HG03520 (cell line): ENCODE data around the gene PHC2.
"Not testable (repeated sequence)": the region's sequence is repeated elsewhere in the genome, so short reads cannot be mapped to it uniquely, and the experiment has no call there.

Experiments
- ATAC-seq: cut with Tn5 transposase; IDR thresholded peaks from one replicate; pipeline ENCODE4 v1.9.1; 2021; ENCODE audit warnings: mild to moderate bottlenecking, moderate library complexity; ENCODE audit not compliant: unreplicated experiment

Gene PHC2

GRCh38 chr1:33296824-33297223 lies 134.1 kb downstream of the PHC2 start:
- no peak for ATAC-seq

DNA sequence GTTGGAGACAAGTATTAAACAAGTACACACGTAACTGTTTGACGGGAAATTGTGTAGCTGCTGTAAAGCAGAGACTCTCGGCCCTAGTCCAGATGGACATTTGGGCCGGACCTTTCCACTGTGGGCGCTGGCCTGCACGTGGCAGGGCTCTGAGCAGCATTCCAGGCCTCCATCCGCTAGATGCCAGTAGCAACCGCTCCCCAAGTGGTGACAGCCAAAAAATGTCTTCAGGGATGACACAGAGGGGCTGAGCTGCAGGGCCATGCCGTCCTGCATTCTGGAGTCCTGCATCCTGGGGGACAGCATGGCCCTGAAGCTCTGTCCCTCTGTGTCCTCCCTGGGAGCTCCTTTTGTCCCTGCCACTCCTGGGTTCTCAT lies 134.8 kb downstream of the PHC2 start:
- no peak for ATAC-seq

DNA sequence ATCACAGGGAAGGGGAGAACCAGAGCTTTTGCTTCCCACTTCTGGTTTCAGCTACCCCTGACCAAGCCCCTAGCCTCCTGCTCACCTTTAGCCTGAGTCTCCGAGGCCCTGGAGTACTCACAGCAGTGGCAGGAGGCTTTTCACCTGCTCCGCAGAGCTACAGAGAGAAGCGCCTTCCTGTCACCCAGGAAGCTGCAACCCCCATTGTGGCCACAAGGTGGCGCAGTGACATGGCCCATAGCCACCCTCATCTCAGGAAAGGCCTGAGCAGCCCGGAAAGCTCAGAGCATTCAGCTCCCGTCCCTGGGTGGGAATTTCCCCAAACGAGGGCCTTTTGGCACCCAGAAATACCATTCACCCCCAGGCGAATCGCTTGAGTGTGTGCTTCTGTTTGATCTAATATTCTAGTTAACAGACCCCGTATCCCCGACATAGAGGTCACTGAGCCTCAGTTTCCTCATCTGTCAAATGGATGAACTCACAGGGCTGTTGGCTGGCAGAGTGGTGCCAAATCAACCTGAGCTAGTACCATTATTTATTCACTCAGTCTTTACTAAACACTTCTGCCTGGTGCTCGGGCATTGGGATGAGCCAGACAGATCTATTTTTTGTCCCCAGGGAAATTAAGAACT lies 135.3 kb downstream of the PHC2 start:
- ATAC-seq, result no peak

DNA sequence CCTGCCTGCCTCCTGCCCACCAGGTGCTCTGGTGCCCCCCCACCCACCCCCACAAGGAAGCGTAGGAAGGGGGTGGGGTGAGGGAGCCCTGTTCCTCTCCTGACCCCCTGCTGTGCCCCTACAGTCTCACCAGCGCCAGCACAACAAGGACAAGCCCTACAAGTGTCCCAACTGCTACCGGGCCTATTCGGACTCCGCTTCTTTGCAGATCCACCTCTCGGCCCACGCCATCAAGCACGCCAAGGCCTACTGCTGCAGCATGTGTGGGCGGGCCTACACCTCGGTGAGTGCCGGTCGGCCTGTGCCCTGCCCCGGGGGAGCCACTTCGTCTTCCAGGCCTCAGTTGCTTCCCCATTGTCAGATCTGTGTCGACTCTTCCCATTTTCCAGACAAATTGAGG lies 135.9 kb downstream of the PHC2 start:
- no peak for ATAC-seq

DNA sequence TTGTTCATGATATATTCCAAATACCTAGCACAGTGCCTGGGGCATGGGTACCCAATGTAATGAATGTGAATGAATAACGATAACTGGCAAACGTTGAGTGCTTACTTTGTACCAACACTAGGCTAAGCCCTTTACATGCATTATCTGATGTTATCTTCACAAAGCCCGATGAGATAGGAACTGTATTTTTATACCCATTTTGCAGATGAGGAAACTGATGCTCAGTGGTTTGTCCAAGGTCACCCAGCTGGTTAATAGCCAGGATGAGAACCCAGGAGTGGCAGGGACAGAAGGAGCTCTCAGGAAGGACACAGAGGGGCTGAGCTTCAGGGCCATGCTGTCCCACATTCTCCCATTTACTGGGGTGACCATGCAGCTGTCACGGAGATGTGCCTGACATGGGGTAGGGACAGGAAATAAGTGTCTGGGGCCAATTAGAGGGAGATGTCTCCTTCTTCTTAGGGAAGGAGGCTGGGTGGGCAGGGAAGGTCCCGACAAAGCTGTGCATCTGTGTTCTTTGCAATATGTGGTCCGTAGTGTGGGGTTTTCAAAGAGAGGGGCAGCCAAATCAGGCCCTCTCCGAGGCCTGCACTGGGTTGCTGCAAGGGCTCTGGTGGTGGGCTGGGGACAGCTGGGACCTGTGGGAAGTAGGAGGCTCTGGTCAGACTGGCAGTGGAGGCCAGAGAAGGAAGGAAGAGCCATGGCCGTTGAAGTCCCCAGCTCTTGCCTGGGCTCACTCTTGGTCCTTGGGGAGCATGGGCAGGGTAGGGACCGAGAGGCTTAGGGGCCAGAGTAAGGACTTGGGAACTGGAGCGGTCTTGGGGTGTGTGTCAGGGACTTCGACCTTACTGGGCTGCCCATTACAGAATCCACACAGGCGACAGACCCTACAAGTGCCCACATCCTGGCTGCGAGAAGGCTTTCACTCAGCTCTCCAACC lies 136.6 kb downstream of the PHC2 start:
- ATAC-seq, result no peak

DNA sequence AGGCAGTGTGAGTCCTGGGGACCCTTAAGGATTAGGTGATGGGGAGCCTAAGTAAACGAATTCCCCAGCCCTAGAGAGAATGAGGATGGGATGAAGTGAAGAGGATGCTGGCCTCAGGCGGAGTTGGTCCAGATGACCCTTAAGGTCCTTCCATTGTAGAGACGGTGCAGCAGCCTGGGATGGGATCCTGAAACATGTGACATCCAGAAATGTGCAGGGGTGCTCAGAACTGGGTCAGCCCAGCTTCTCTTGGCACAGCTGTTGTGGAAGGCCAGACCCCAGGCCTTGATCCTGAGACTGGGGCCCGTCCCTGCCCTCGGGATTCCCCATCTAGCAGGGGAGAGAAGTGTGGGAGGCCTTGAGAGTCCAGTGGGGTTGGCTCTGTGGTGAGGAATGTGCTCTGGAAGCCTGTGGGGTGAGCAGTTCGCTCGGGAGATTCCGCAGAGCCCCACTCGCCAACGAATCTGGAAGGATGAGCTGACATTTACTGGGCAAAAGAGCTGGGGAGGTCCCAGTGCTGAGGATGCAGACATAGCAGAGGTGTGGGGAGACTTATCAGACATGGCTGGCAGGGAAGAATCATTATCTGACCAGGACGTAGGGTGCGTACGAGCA lies 138.1 kb downstream of the PHC2 start:
- no peak for ATAC-seq

- ATAC-seq, result not testable (repeated sequence)
Observed at GRCh38 chr1:33290615-33291014, 140.3 kb downstream of the PHC2 start.

DNA sequence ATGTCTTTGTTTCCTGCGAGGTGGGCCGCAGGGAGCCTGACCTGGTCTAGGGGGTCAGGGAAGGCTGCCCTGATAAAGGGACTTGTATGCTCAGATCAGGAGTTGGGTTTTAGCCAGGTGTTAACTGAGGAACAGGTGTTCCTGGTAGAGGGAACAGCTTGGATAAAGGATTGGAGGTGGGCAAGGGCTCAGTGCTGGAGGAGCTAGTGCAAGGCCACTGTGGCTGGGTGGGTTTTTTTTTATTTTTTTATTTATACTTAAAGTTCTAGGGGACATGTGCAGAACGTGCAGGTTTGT lies 141.1 kb downstream of the PHC2 start:
- no peak for ATAC-seq

DNA sequence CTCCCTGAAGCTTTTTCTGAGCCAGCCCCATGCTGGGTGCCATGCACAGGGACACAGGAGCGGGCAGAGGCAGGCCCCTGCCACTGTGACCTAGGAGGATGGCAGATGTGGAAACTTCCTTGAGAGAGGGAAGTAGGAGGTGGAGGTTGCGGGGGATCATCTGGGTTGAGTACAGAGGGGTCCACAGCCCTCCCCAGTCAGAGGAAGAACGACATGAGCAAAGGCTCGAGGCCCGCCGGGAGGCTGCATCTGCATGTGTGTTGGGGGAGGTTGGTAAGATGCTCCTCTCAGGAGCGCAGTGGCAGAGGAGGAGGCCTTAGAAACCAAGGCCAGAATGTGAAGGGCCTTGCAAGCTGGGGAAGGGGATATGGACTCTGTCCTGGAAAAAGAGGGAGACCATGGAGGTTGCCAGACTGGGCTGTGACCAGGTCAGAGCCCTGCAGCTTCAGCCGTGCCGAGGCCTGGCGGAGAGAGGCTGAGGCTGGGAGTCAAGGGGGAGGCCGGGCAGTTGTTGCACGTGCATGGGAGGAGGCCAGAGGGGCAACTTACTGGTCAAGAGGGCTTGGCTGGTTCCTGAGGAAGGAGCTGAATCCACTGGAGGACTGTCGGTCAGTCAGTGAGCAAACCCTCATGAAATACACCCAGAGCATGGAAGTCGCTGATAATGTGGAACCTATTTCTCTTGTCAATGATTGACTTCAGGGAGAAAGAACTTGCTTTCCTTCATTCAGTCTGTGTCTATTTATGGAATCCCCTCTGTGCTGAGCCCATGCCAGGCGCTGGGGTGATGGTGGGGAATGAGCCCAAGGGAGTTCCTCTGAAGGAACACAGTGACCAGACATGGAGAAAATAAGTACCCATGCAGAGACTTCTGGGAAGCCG lies 141.7 kb downstream of the PHC2 start:
- no peak for ATAC-seq

DNA sequence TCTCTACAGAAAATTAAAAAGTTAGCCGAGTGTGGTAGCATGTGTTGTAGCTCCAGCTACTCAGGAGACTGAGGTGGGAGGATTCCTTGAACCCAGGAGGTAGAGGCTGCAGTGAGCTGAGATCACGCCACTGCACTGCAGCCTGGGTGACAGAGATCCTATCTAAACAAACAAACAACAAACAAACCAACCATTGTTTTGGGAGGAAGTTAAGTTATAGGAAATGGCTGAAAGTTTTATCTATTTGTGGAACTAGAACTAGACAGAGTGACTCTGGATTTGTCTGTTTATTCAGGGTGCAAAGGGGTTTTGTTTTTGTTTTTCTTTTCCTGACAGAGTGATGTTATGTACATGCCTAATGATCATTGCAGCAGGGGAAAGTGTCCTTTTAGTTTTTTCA lies 143.6 kb downstream of the PHC2 start:
- no peak for ATAC-seq

GRCh38 chr1:33286451-33287185 lies 144.3 kb downstream of the PHC2 start:
- no peak for ATAC-seq

DNA sequence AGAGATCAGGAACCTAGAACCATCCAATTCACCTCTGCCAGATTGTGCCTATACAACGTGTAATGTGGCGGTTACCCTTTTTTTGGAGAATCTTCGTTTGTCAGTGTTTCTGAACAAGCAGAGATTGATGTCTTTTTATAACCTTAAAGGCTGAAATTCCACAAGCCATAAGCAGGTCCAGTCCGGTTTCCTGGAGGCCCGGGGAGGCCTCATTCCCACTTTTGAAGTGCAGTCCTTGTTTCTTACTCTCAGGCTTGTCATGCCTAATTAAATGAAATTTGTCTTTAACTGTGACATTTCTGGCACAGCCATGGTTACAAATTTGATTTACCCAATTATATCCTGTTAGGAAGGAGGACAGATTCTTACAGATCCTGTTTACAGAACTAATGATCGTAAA lies 146.8 kb downstream of the PHC2 start:
- ATAC-seq, result no peak

DNA sequence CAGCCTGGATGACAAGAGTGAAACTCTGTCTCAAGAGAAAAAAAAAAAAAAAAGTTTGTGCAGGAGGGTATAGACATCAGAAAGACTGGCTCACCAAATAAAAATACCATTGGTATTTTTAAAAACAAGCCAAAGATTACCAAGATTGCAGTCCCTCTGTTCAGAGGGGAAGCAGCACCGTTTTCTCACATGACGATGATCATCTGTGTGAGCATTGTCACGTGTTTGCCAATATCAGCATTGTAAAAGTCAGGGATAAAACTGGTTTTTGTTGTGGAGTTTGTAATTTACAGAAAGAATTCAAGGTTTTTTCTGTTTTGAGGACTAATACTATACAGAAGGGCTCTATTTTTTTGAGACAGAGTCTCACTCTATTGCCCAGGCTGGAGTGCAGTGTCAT lies 148.1 kb downstream of the PHC2 start:
- no peak for ATAC-seq

GRCh38 chr1:33281554-33282303 lies 149.2 kb downstream of the PHC2 start:
- ATAC-seq, result no peak

DNA sequence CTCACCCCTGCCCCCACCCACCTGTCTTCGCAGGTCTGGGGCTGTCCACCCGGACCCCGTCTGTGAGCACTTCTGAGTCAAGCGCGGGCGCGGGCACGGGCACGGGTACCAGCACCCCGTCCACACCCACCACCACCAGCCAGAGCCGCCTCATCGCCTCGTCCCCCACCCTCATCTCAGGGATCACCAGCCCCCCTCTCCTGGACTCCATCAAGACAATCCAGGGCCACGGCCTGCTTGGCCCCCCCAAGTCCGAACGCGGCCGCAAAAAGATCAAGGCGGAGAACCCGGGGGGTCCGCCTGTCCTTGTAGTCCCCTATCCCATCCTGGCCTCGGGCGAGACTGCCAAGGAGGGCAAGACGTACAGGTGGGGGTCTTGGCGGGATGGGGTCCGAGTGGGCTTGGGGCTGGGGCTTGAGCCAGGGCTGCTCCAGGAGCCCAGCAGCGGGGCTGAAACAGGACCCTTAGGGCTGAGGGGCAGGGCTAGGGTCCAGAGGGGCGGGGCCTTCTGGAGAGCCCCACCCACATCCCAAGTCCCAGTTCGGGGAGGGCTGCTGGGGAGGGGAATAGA lies 150.7 kb downstream of the PHC2 start:
- no peak for ATAC-seq

- no peak for ATAC-seq
Observed at GRCh38 chr1:33277488-33278084, 153.3 kb downstream of the PHC2 start.

- no peak for ATAC-seq
Observed at GRCh38 chr1:33276573-33277298, 154.2 kb downstream of the PHC2 start.
